ENCODE results near the gene OLIG3. TPM values are rescaled to one million over a fixed set of nuclear protein-coding genes. Genes with fewer than 3 reads are reported as not detected.

Gene OLIG3
- polyA plus RNA-seq, 1 donor: not detected

- DNase-seq: no peak
Measured at GRCh38 chr6:137465378-137466009, 28.7 kb downstream of the OLIG3 start.

GRCh38 chr6:137452333-137452894 lies 41.8 kb downstream of the OLIG3 start:
- DNase-seq: no peak

- no peak for DNase-seq
Measured at GRCh38 chr6:137443901-137444300, 50.3 kb downstream of the OLIG3 start.
